ENCODE results near the gene GLUD1.
"Not testable (repeated sequence)": the region's sequence is repeated elsewhere in the genome, so short reads cannot be mapped to it uniquely, and the experiment has no call there.

GLUD1 gene

GRCh38 chr10:87090779-87091178 is 3.9 kb downstream of the GLUD1 start:
- Histone ChIP-seq H3K4me3 (ENCODE audit: insufficient read depth, low read depth, low read length) (no peak overlapping the region), H3K27me3 (ENCODE audit: control insufficient read depth, insufficient read depth, low read length, poor library complexity, severe bottlenecking) (no peaks in the 10 kb centered on the region), H3K27ac (ENCODE audit: insufficient read depth, low read depth, low read length, poor library complexity, severe bottlenecking) (no peak overlapping the region), H3K4me1 (ENCODE audit: control insufficient read depth, insufficient read depth, low read length) (peaks cover 15% of the 10 kb centered on the region), H3K36me3 (ENCODE audit: control insufficient read depth, insufficient read depth, low read length) (no peaks in the 10 kb centered on the region), H3K9me3 (ENCODE audit: control insufficient read depth, low read length) (no peaks in the 10 kb centered on the region)
- 36 to 40% methylated on average over 3 of the region's 4 CpGs for WGBS, 2 experiments

DNA sequence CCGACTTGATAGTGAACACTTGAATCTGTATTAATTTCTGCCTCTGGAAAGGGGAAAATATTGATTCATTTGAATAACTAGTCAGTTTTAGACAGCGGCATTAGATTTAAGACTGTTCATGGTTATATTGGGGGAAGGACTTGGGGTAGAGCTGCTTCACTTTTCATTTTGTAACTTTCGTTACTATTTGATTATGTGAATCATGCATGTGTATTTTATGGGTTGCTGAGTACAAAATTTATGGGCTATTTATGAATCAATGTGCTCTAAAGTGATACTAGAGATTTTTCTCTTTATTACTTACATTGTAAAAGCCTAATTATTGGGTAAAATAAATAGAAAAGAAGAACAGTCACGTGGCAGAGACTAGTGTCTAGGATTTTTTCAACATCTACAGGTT is 4.9 kb downstream of the GLUD1 start:
- Histone ChIP-seq H3K9me3 (ENCODE audit: control insufficient read depth, low read length) (no peaks in the 10 kb centered on the region), H3K27me3 (ENCODE audit: control insufficient read depth, insufficient read depth, low read length, poor library complexity, severe bottlenecking) (no peaks in the 10 kb centered on the region), H3K36me3 (ENCODE audit: control insufficient read depth, insufficient read depth, low read length) (no peaks in the 10 kb centered on the region), H3K4me3 (ENCODE audit: insufficient read depth, low read depth, low read length) (no peak overlapping the region), H3K4me1 (ENCODE audit: control insufficient read depth, insufficient read depth, low read length) (peaks cover 15% of the 10 kb centered on the region), H3K27ac (ENCODE audit: insufficient read depth, low read depth, low read length, poor library complexity, severe bottlenecking) (no peak overlapping the region)
- 96 to 97% methylated on average over 3 to 4 of the region's 4 CpGs for WGBS, 2 experiments

- Histone ChIP-seq H3K27ac (ENCODE audit: insufficient read depth, low read depth, low read length, poor library complexity, severe bottlenecking) (no peak overlapping the region), H3K9me3 (ENCODE audit: control insufficient read depth, low read length) (no peaks in the 10 kb centered on the region), H3K36me3 (ENCODE audit: control insufficient read depth, insufficient read depth, low read length) (no peaks in the 10 kb centered on the region), H3K27me3 (ENCODE audit: control insufficient read depth, insufficient read depth, low read length, poor library complexity, severe bottlenecking) (no peaks in the 10 kb centered on the region), H3K4me3 (ENCODE audit: insufficient read depth, low read depth, low read length) (no peak overlapping the region), H3K4me1 (ENCODE audit: control insufficient read depth, insufficient read depth, low read length) (peaks cover 13% of the 10 kb centered on the region)
- WGBS, 2 experiments: no CpG with 5 or more reads among the region's 1 CpG
These were observed 9.1 kb downstream of the GLUD1 start for GRCh38 chr10:87085537-87085936.

DNA sequence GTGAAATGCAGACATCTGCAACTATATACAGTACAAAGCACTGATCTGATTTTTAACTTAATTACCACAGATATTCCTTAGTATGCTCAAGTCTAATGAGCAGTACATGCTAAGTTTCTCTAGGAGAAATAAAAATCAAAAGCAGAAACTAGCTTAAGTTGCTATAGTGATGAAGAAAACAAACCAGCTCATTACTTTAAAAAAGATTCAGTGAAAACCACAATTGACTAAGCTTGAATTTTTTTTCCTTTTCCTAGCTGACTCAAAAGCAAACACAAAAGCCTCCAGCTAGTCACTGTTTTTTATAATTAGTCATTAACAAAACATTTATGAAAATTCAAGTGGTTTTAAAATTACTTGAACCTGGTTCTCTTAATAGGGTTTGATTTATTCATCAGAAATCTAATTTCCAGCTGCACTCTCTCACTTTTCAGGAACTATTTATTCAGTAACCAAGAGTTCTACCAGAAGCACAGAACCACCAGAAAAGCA is 10.3 kb downstream of the GLUD1 start:
- H3K27ac ChIP-seq (ENCODE audit: insufficient read depth, low read depth, low read length, poor library complexity, severe bottlenecking); H3K4me1 ChIP-seq (ENCODE audit: control insufficient read depth, insufficient read depth, low read length); H3K27me3 ChIP-seq (ENCODE audit: control insufficient read depth, insufficient read depth, low read length, poor library complexity, severe bottlenecking); H3K36me3 ChIP-seq (ENCODE audit: control insufficient read depth, insufficient read depth, low read length); H3K9me3 ChIP-seq (ENCODE audit: control insufficient read depth, low read length); H3K4me3 ChIP-seq (ENCODE audit: insufficient read depth, low read depth, low read length): not testable (repeated sequence)

DNA sequence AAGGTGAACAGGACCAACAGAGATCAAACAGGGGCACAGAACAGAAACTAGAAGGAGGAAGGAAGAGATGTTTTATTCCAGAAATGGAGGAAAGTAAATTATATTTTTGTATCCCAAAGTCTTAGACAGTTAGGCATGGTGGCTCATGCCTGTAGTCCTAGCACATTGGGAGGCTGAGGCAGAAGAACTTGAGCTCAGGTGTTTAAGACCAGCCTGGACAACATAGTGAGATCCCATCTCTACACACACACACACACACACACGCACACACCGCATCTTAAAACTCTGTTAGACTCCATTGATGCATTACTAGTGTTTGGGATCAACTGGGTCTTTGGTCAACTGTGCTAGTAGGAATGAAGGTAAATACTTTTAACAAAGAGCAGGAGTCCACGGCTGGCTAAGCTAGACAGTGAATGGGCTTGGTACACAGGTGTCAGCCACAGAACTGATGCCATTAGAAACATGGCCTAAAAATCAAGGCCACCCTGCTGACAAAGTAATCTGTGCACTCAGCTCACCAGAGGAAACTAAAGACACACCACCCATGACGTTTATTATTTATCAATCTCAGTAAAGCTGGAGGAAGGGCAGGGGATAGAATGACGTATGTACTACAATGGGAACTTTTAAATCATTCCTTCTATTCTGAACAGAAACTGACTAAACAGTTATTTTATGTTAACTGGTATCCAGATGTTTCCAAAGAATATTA is 10.9 kb downstream of the GLUD1 start:
- 93 to 100% methylated on average over 1 to 3 of the region's 5 CpGs for WGBS, 2 experiments
- H3K4me1 ChIP-seq (ENCODE audit: control insufficient read depth, insufficient read depth, low read length); H3K27ac ChIP-seq (ENCODE audit: insufficient read depth, low read depth, low read length, poor library complexity, severe bottlenecking); H3K27me3 ChIP-seq (ENCODE audit: control insufficient read depth, insufficient read depth, low read length, poor library complexity, severe bottlenecking); H3K36me3 ChIP-seq (ENCODE audit: control insufficient read depth, insufficient read depth, low read length); H3K9me3 ChIP-seq (ENCODE audit: control insufficient read depth, low read length); H3K4me3 ChIP-seq (ENCODE audit: insufficient read depth, low read depth, low read length): not testable (repeated sequence)

DNA sequence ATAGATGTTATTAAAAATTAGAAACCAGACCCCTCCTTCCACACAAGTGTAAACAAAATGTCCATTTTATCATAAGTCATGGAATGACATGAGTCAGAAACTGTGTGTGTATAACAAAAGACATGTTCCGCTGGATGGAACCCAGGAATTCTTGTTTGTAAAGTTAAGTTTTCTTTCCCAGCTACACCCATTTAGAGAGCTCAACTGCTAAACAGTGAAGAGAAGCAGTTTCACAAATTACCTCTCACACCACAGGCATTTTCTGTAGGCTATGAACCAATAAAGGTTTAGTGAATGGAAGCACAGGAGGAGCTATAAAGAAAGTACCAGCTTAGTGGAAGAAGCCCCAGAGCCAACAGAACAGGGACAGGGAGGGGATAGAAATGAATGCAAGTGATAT is 12.4 kb downstream of the GLUD1 start:
- H3K4me3 ChIP-seq (ENCODE audit: insufficient read depth, low read depth, low read length); H3K9me3 ChIP-seq (ENCODE audit: control insufficient read depth, low read length); H3K27me3 ChIP-seq (ENCODE audit: control insufficient read depth, insufficient read depth, low read length, poor library complexity, severe bottlenecking); H3K4me1 ChIP-seq (ENCODE audit: control insufficient read depth, insufficient read depth, low read length); H3K36me3 ChIP-seq (ENCODE audit: control insufficient read depth, insufficient read depth, low read length): not testable (repeated sequence)
- 75 to 100% methylated on average over 1 of the region's 1 CpG for WGBS, 2 experiments
- H3K27ac ChIP-seq (ENCODE audit: insufficient read depth, low read depth, low read length, poor library complexity, severe bottlenecking): peak overlapping the region; percentile 77

DNA sequence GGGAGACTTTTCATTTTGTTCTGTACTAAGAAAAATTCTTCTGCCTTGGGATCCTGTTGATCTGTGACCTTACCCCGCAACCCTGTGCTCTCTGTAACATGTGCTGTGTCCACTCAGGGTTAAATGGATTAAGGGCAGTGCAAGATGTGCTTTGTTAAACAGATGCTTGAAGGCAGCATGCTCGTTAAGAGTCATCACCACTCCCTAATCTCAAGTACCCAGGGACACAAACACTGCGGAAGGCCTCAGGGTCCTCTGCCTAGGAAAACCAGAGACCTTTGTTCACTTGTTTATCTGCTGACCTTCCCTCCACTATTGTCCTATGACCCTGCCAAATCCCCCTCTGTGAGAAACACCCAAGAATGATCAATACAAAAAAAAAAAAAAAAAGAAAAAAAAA is 13.1 kb downstream of the GLUD1 start:
- not testable (repeated sequence) for H3K9me3 ChIP-seq (ENCODE audit: control insufficient read depth, low read length); H3K27me3 ChIP-seq (ENCODE audit: control insufficient read depth, insufficient read depth, low read length, poor library complexity, severe bottlenecking); H3K4me1 ChIP-seq (ENCODE audit: control insufficient read depth, insufficient read depth, low read length); H3K36me3 ChIP-seq (ENCODE audit: control insufficient read depth, insufficient read depth, low read length); H3K4me3 ChIP-seq (ENCODE audit: insufficient read depth, low read depth, low read length)
- H3K27ac ChIP-seq (ENCODE audit: insufficient read depth, low read depth, low read length, poor library complexity, severe bottlenecking): peak overlapping the region; percentile 69
- 56 to 75% methylated on average over 1 of the region's 3 CpGs for WGBS, 2 experiments

DNA sequence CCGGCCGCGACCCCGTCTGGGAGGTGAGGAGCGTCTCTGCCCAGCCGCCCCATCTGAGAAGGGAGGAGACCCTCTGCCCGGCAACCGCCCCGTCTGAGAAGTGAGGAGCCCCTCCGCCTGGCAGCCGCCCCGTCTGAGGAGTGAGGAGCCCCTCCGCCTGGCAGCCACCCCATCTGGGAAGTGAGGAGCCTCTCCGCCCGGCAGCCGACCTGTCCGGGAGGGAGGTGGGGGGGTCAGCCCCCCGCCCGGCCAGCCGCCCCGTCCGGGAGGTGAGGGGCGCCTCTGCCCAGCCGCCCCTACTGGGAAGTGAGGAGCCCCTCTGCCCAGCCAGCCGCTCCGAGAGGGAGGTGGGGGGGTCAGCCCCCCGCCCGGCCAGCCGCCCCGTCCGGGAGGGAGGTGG is 14.0 kb downstream of the GLUD1 start:
- 96 to 98% methylated on average over 28 to 31 of the region's 31 CpGs for whole genome bisulfite sequencing, 2 experiments

DNA sequence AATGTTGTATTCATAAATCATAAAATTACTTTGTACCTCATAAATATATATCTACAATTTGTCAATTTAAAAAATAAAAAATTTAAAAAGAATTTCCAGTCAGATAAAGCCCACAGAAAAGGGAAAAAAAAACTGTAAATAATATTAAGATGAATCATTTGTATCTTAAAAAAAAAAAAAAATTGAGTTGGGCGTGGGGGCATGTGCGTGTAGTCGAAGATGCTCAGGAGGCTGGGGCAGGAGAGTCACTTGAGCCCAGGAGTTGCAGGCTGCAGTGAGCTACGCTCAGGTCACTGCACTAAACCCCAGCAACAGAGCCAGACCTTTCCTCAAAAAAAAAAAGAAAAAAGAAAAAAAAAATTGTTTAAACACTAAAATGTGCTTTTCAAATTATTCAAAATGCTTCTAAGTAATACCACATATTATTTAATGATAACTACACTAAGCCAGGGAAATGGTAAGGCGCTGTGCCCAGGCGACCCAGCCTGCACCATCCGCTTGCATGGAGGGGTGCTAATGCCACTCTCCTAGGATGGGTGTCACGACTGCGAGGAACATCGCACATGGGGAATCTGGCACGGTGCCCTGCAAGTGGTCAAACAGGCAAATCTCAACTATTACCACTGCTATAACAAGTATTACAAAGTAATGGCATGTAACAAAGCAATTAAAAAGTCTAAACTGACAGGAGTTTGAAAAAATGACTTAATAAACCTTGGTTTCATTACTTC is 15.4 kb downstream of the GLUD1 start:
- no peaks in the 10 kb centered on the region for H3K36me3 ChIP-seq (ENCODE audit: control insufficient read depth, insufficient read depth, low read length)
- H3K27ac ChIP-seq (ENCODE audit: insufficient read depth, low read depth, low read length, poor library complexity, severe bottlenecking): no peak overlapping the region
- H3K4me3 ChIP-seq (ENCODE audit: insufficient read depth, low read depth, low read length): no peak overlapping the region
- WGBS, 2 experiments: 82 to 89% methylated on average over 10 to 11 of the region's 11 CpGs
- no peaks in the 10 kb centered on the region for H3K27me3 ChIP-seq (ENCODE audit: control insufficient read depth, insufficient read depth, low read length, poor library complexity, severe bottlenecking)
- H3K4me1 ChIP-seq (ENCODE audit: control insufficient read depth, insufficient read depth, low read length): peaks cover 8% of the 10 kb centered on the region
- no peaks in the 10 kb centered on the region for H3K9me3 ChIP-seq (ENCODE audit: control insufficient read depth, low read length)

More for the DNA sequence above, 14.0 kb downstream of the GLUD1 start:
- not testable (repeated sequence) for H3K4me1 ChIP-seq (ENCODE audit: control insufficient read depth, insufficient read depth, low read length); H3K27ac ChIP-seq (ENCODE audit: insufficient read depth, low read depth, low read length, poor library complexity, severe bottlenecking); H3K9me3 ChIP-seq (ENCODE audit: control insufficient read depth, low read length); H3K4me3 ChIP-seq (ENCODE audit: insufficient read depth, low read depth, low read length); H3K27me3 ChIP-seq (ENCODE audit: control insufficient read depth, insufficient read depth, low read length, poor library complexity, severe bottlenecking); H3K36me3 ChIP-seq (ENCODE audit: control insufficient read depth, insufficient read depth, low read length)

- WGBS, 2 experiments: 100% methylated on average over 1 of the region's 2 CpGs
- not testable (repeated sequence) for H3K36me3 ChIP-seq (ENCODE audit: control insufficient read depth, insufficient read depth, low read length); H3K4me1 ChIP-seq (ENCODE audit: control insufficient read depth, insufficient read depth, low read length)
These were observed 18.2 kb downstream of the GLUD1 start for GRCh38 chr10:87076421-87076820.

More at GRCh38 chr10:87076421-87076820, 18.2 kb downstream of the GLUD1 start:
- not testable (repeated sequence) for H3K9me3 ChIP-seq (ENCODE audit: control insufficient read depth, low read length); H3K4me3 ChIP-seq (ENCODE audit: insufficient read depth, low read depth, low read length); H3K27ac ChIP-seq (ENCODE audit: insufficient read depth, low read depth, low read length, poor library complexity, severe bottlenecking); H3K27me3 ChIP-seq (ENCODE audit: control insufficient read depth, insufficient read depth, low read length, poor library complexity, severe bottlenecking)
